Measurements from ENCODE around the gene IRAG1. TPM values are rescaled to one million over a fixed set of nuclear protein-coding genes. Genes with fewer than 3 reads are reported as not detected.

The IRAG1 gene
- total RNA-seq, 1 donor from 2014 or later = not detected

- H3K27ac Mint-ChIP-seq = no peak overlapping the region
- no peaks in the 10 kb centered on the region for H3K36me3 Mint-ChIP-seq (ENCODE audit: low read depth)
- H3K27me3 Mint-ChIP-seq (ENCODE audit: low read depth) = no peaks in the 10 kb centered on the region
- H3K4me1 Mint-ChIP-seq (ENCODE audit: low read depth) = peaks cover 31% of the 10 kb centered on the region
- no peaks in the 10 kb centered on the region for H3K9me3 Mint-ChIP-seq
- H3K4me3 Mint-ChIP-seq (ENCODE audit: low read depth) = no peak overlapping the region
- DNase-seq (ENCODE audit: low spot score) = no peak
- intact Hi-C loops (cut with micrococcal nuclease) = loop anchor here (2.0 to 10.0 kb wide), 3 partner anchors 79 to 201 kb away; partner anchors contain the start of genes AMPD3 and RNF141
Measured at GRCh38 chr11:10655943-10656576, 37.5 kb downstream of the IRAG1 start.

- DNase-seq (ENCODE audit: low spot score) = no peak
- Mint-ChIP-seq H3K4me1 (ENCODE audit: low read depth) (peaks cover 31% of the 10 kb centered on the region), H3K4me3 (ENCODE audit: low read depth) (no peak overlapping the region), H3K27ac (no peak overlapping the region), H3K36me3 (ENCODE audit: low read depth) (no peaks in the 10 kb centered on the region), H3K9me3 (no peaks in the 10 kb centered on the region), H3K27me3 (ENCODE audit: low read depth) (no peaks in the 10 kb centered on the region)
- intact Hi-C loops (cut with micrococcal nuclease) = loop anchor here (2.0 to 10.0 kb wide), 2 partner anchors 80 to 110 kb away; partner anchors contain the start of gene RNF141
Measured at GRCh38 chr11:10655227-10655626, 38.3 kb downstream of the IRAG1 start.

- peaks cover 29% of the 10 kb centered on the region for H3K4me1 Mint-ChIP-seq (ENCODE audit: low read depth)
- DNase-seq (ENCODE audit: low spot score) = no peak
- no peaks in the 10 kb centered on the region for H3K27me3 Mint-ChIP-seq (ENCODE audit: low read depth)
- intact Hi-C loops (cut with micrococcal nuclease) = loop anchor here (1.0 to 10.0 kb wide), 4 partner anchors 80 to 248 kb away; partner anchors contain the start of gene RNF141
- no peak overlapping the region for H3K27ac Mint-ChIP-seq
- H3K4me3 Mint-ChIP-seq (ENCODE audit: low read depth) = no peak overlapping the region
- H3K36me3 Mint-ChIP-seq (ENCODE audit: low read depth) = no peaks in the 10 kb centered on the region
- no peaks in the 10 kb centered on the region for H3K9me3 Mint-ChIP-seq
Measured at GRCh38 chr11:10654811-10655150, 38.8 kb downstream of the IRAG1 start.

GRCh38 chr11:10653946-10654810 is 39.4 kb downstream of the IRAG1 start:
- intact Hi-C loops (cut with micrococcal nuclease) = loop anchor here (1.0 to 10.0 kb wide), 4 partner anchors 81 to 248 kb away; partner anchors contain the start of gene RNF141
- Mint-ChIP-seq H3K36me3 (ENCODE audit: low read depth) (no peaks in the 10 kb centered on the region), H3K27ac (no peak overlapping the region), H3K9me3 (no peaks in the 10 kb centered on the region), H3K4me3 (ENCODE audit: low read depth) (no peak overlapping the region), H3K4me1 (ENCODE audit: low read depth) (peaks cover 24% of the 10 kb centered on the region), H3K27me3 (ENCODE audit: low read depth) (no peaks in the 10 kb centered on the region)
- DNase-seq (ENCODE audit: low spot score) = peak; percentile 14

GRCh38 chr11:10653261-10653660 is 40.3 kb downstream of the IRAG1 start:
- H3K4me1 Mint-ChIP-seq (ENCODE audit: low read depth) = peaks cover 17% of the 10 kb centered on the region
- no peak overlapping the region for H3K4me3 Mint-ChIP-seq (ENCODE audit: low read depth)
- H3K36me3 Mint-ChIP-seq (ENCODE audit: low read depth) = no peaks in the 10 kb centered on the region
- H3K9me3 Mint-ChIP-seq = no peaks in the 10 kb centered on the region
- no peak for DNase-seq (ENCODE audit: low spot score)
- intact Hi-C loops (cut with micrococcal nuclease) = loop anchor here (5.0 to 10.0 kb wide), 2 partner anchors 108 to 141 kb away; partner anchors contain the start of gene RNF141
- H3K27me3 Mint-ChIP-seq (ENCODE audit: low read depth) = no peaks in the 10 kb centered on the region
- no peak overlapping the region for H3K27ac Mint-ChIP-seq

- Mint-ChIP-seq H3K27ac (no peak overlapping the region), H3K27me3 (ENCODE audit: low read depth) (no peaks in the 10 kb centered on the region), H3K4me1 (ENCODE audit: low read depth) (peaks cover 10% of the 10 kb centered on the region), H3K9me3 (no peaks in the 10 kb centered on the region), H3K4me3 (ENCODE audit: low read depth) (no peak overlapping the region), H3K36me3 (ENCODE audit: low read depth) (no peaks in the 10 kb centered on the region)
- intact Hi-C loops (cut with micrococcal nuclease) = loop anchor here (5.0 to 10.0 kb wide), 2 partner anchors 107 to 140 kb away; partner anchors contain the start of gene RNF141
- no peak for DNase-seq (ENCODE audit: low spot score)
Measured at GRCh38 chr11:10651656-10652361, 41.7 kb downstream of the IRAG1 start.

- Mint-ChIP-seq H3K36me3 (ENCODE audit: low read depth) (no peaks in the 10 kb centered on the region), H3K4me1 (ENCODE audit: low read depth) (peaks cover 8% of the 10 kb centered on the region), H3K9me3 (no peaks in the 10 kb centered on the region), H3K27ac (no peak overlapping the region), H3K4me3 (ENCODE audit: low read depth) (no peak overlapping the region), H3K27me3 (ENCODE audit: low read depth) (no peaks in the 10 kb centered on the region)
- intact Hi-C loops (cut with micrococcal nuclease) = loop anchor here (5.0 to 10.0 kb wide), 2 partner anchors 106 to 138 kb away; partner anchors contain the start of gene RNF141
- no peak for DNase-seq (ENCODE audit: low spot score)
Measured at GRCh38 chr11:10650630-10651029, 42.9 kb downstream of the IRAG1 start.

GRCh38 chr11:10650166-10650565 is 43.4 kb downstream of the IRAG1 start:
- no peaks in the 10 kb centered on the region for H3K27me3 Mint-ChIP-seq (ENCODE audit: low read depth)
- H3K4me1 Mint-ChIP-seq (ENCODE audit: low read depth) = peaks cover 8% of the 10 kb centered on the region
- intact Hi-C loops (cut with micrococcal nuclease) = loop anchor here (5.0 to 10.0 kb wide), 2 partner anchors 105 to 138 kb away; partner anchors contain the start of gene RNF141
- no peaks in the 10 kb centered on the region for H3K36me3 Mint-ChIP-seq (ENCODE audit: low read depth)
- no peak overlapping the region for H3K27ac Mint-ChIP-seq
- H3K4me3 Mint-ChIP-seq (ENCODE audit: low read depth) = no peak overlapping the region
- H3K9me3 Mint-ChIP-seq = no peaks in the 10 kb centered on the region
- no peak for DNase-seq (ENCODE audit: low spot score)

GRCh38 chr11:10648871-10649270 is 44.7 kb downstream of the IRAG1 start:
- H3K27ac Mint-ChIP-seq = no peak overlapping the region

GRCh38 chr11:10646681-10647355 is 46.7 kb downstream of the IRAG1 start:
- intact Hi-C loops (cut with micrococcal nuclease) = no loop called here
- Mint-ChIP-seq H3K4me1 (ENCODE audit: low read depth) (peaks cover 6% of the 10 kb centered on the region), H3K27me3 (ENCODE audit: low read depth) (no peaks in the 10 kb centered on the region), H3K36me3 (ENCODE audit: low read depth) (no peaks in the 10 kb centered on the region), H3K27ac (no peak overlapping the region), H3K4me3 (ENCODE audit: low read depth) (no peak overlapping the region), H3K9me3 (no peaks in the 10 kb centered on the region)
- no peak for DNase-seq (ENCODE audit: low spot score)

More at GRCh38 chr11:10648871-10649270, 44.7 kb downstream of the IRAG1 start:
- Mint-ChIP-seq H3K4me1 (ENCODE audit: low read depth) (peaks cover 6% of the 10 kb centered on the region), H3K27me3 (ENCODE audit: low read depth) (no peaks in the 10 kb centered on the region), H3K9me3 (no peaks in the 10 kb centered on the region), H3K4me3 (ENCODE audit: low read depth) (no peak overlapping the region), H3K36me3 (ENCODE audit: low read depth) (no peaks in the 10 kb centered on the region)
- intact Hi-C loops (cut with micrococcal nuclease) = no loop called here
- DNase-seq (ENCODE audit: low spot score) = no peak

- Mint-ChIP-seq H3K9me3 (no peaks in the 10 kb centered on the region), H3K36me3 (ENCODE audit: low read depth) (no peaks in the 10 kb centered on the region), H3K27ac (no peak overlapping the region), H3K27me3 (ENCODE audit: low read depth) (peaks cover under 1% of the 10 kb centered on the region), H3K4me3 (ENCODE audit: low read depth) (no peak overlapping the region), H3K4me1 (ENCODE audit: low read depth) (peaks cover 6% of the 10 kb centered on the region)
- intact Hi-C loops (cut with micrococcal nuclease) = no loop called here
- DNase-seq (ENCODE audit: low spot score) = no peak
Measured at GRCh38 chr11:10646005-10646404, 47.5 kb downstream of the IRAG1 start.

GRCh38 chr11:10645212-10645795 is 48.3 kb downstream of the IRAG1 start:
- intact Hi-C loops (cut with micrococcal nuclease) = no loop called here
- no peak for DNase-seq (ENCODE audit: low spot score)
- Mint-ChIP-seq H3K4me3 (ENCODE audit: low read depth) (no peak overlapping the region), H3K9me3 (no peaks in the 10 kb centered on the region), H3K36me3 (ENCODE audit: low read depth) (no peaks in the 10 kb centered on the region), H3K27me3 (ENCODE audit: low read depth) (peaks cover 2% of the 10 kb centered on the region), H3K4me1 (ENCODE audit: low read depth) (peaks cover 6% of the 10 kb centered on the region), H3K27ac (no peak overlapping the region)

Data from activated T-helper 2 cell treated with anti-CD3 and anti-CD28 coated beads, Interferon-gamma antibody, Interleukin-2, Interleukin-4, amounts not matched to agents 10 μg/mL and 5 μg/mL and 100 μg/mL, durations not matched to agents 14 hours and 24 hours and 36 hours (primary cell).